Thyroid gland (tissue), 4 donors: ENCODE results near the gene THRB. TPM values are rescaled to one million over a fixed set of nuclear protein-coding genes. Genes with fewer than 3 reads are reported as not detected.

Experiments
- DNase-seq, 2 donors: peaks; one replicate each; pipeline ENCODE4 v3.0.0-alpha.2; 2019
- H3K27ac ChIP-seq, 3 donors: fragments of 200-600 bp; sonication (generic); 1 replicate in 2 of 3; 2 replicates in 1 of 3; pipeline ENCODE4 v1.5.1; 2016 to 2019; ENCODE audit warnings: mild to moderate bottlenecking in 1 of 3, moderate library complexity in 1 of 3
- H3K27me3 ChIP-seq: fragments of 200-600 bp; sonication (generic); one replicate; pipeline ENCODE4 v1.5.1; 2019
- H3K36me3 ChIP-seq, 2 donors: fragments of 200-600 bp; sonication (generic); one replicate each; pipeline ENCODE4 v1.5.1; 2016 to 2019
- H3K4me1 ChIP-seq, 2 donors: fragments of 200-600 bp; sonication (generic); one replicate each; pipeline ENCODE4 v1.5.1; 2017 to 2019
- H3K4me3 ChIP-seq, 3 donors: fragments of 200-600 bp; sonication (generic); replicated peaks in 1 of 3; 1 replicate in 2 of 3; 2 replicates in 1 of 3; pipeline ENCODE4 v1.5.1; 2016; ENCODE audit warnings: mild to moderate bottlenecking in 1 of 3
- H3K9me3 ChIP-seq: fragments of 200-600 bp; sonication (generic); one replicate; pipeline ENCODE4 v1.5.1; 2017
- CTCF ChIP-seq, 6 experiments: fragments of 200-600 bp in 3 of 6; fragments of 450-650 bp in 3 of 6; sonication (generic) in 3 of 6; IDR thresholded peaks; one replicate each; pipeline ENCODE4 v1.5.1; 2016 to 2019; ENCODE audit warnings: antibody characterized with exemption in 6 of 6, mild to moderate bottlenecking in 2 of 6, inconsistent platforms in 1 of 6, moderate library complexity in 1 of 6
- POLR2A ChIP-seq, 2 donors: fragments of 450-650 bp; IDR thresholded peaks; one replicate each; pipeline ENCODE4 v1.6.1; 2017; ENCODE audit warnings: antibody characterized with exemption in 2 of 2, mild to moderate bottlenecking in 2 of 2, moderate library complexity in 1 of 2
- WGBS, 2 donors: methylation state at CpG; one replicate each; pipeline ENCODE4 v1.1.5; 2017; 5-methylcytosine and 5-hydroxymethylcytosine counted together
- intact Hi-C: fragments of 100-400 bp; cut with DNase I; formaldehyde crosslinking; loops from one replicate; pipeline ENCODE4 v1.15.1; 2023
- total RNA-seq, 4 donors: library from RNA; depleted of rRNA; stranded (reverse); fragments of >200 nt; gene quantifications; one replicate each; pipeline ENCODE4 v1.2.3, GENCODE V29; 2016

The THRB gene
- total RNA-seq, 4 donors from 2014 or later: 11.1 to 33.2 (median 13.4) TPM

GRCh38 chr3:24323272-24323671, 171.4 kb downstream of the THRB start:
- intact Hi-C loops: no loop called here
- no peak for TF ChIP-seq CTCF (IDR thresholded peaks at IDR 0.05)
- TF ChIP-seq POLR2A (IDR thresholded peaks at IDR 0.05): no peak
- H3K27me3 ChIP-seq: no peaks in the 10 kb centered on the region
- no peak overlapping the region for H3K4me3 ChIP-seq
- no peaks in the 10 kb centered on the region for H3K4me1 ChIP-seq
- H3K36me3 ChIP-seq: no peaks in the 10 kb centered on the region
- DNase-seq: no peak
- no peak overlapping the region for H3K27ac ChIP-seq
- no peaks in the 10 kb centered on the region for H3K9me3 ChIP-seq

GRCh38 chr3:24320601-24321000, 174.0 kb downstream of the THRB start:
- no peak for TF ChIP-seq CTCF (IDR thresholded peaks at IDR 0.05)
- no peak for TF ChIP-seq POLR2A (IDR thresholded peaks at IDR 0.05)
- Histone ChIP-seq H3K27ac (no peak overlapping the region), H3K36me3 (no peaks in the 10 kb centered on the region), H3K4me1 (no peaks in the 10 kb centered on the region), H3K9me3 (no peaks in the 10 kb centered on the region), H3K4me3 (no peak overlapping the region), H3K27me3 (no peaks in the 10 kb centered on the region)
- intact Hi-C loops: no loop called here
- DNase-seq: no peak

- Histone ChIP-seq H3K36me3 (no peaks in the 10 kb centered on the region), H3K4me3 (no peak overlapping the region), H3K4me1 (no peaks in the 10 kb centered on the region), H3K27me3 (no peaks in the 10 kb centered on the region), H3K27ac (no peak overlapping the region), H3K9me3 (no peaks in the 10 kb centered on the region)
- DNase-seq: no peak
- WGBS, 2 donors: 95 to 97% methylated on average over 1 of the region's 1 CpG
- intact Hi-C loops: no loop called here
- TF ChIP-seq CTCF (IDR thresholded peaks at IDR 0.05) (no peak), POLR2A (IDR thresholded peaks at IDR 0.05) (no peak)
Measured at GRCh38 chr3:24318677-24319287, 175.9 kb downstream of the THRB start.

GRCh38 chr3:24316887-24317383, 177.7 kb downstream of the THRB start:
- no peaks in the 10 kb centered on the region for H3K27me3 ChIP-seq
- H3K4me1 ChIP-seq: no peaks in the 10 kb centered on the region
- DNase-seq: no peak
- no peaks in the 10 kb centered on the region for H3K36me3 ChIP-seq
- TF ChIP-seq CTCF (IDR thresholded peaks at IDR 0.05): no peak
- TF ChIP-seq POLR2A (IDR thresholded peaks at IDR 0.05): no peak
- no peak overlapping the region for H3K4me3 ChIP-seq
- no peaks in the 10 kb centered on the region for H3K9me3 ChIP-seq
- no peak overlapping the region for H3K27ac ChIP-seq
- 93% methylated on average over 5 of the region's 5 CpGs for WGBS, 2 donors
- intact Hi-C loops: no loop called here

- H3K4me3 ChIP-seq: no peak overlapping the region
- H3K4me1 ChIP-seq: no peaks in the 10 kb centered on the region
- TF ChIP-seq CTCF (IDR thresholded peaks at IDR 0.05) (no peak), POLR2A (IDR thresholded peaks at IDR 0.05) (no peak)
- intact Hi-C loops: no loop called here
- no peak overlapping the region for H3K27ac ChIP-seq
- no peaks in the 10 kb centered on the region for H3K36me3 ChIP-seq
- H3K27me3 ChIP-seq: no peaks in the 10 kb centered on the region
- no peaks in the 10 kb centered on the region for H3K9me3 ChIP-seq
- DNase-seq: no peak
Measured at GRCh38 chr3:24315971-24316370, 178.7 kb downstream of the THRB start.
